CD4-positive, alpha-beta T cell treated with Interferon gamma for 1 hour (primary cell): Measurements from ENCODE around the gene PIP5K1A.

ENCODE experiments used
- DNase-seq: peaks from one replicate; pipeline ENCODE4 v3.0.0-alpha.2; 2020

Gene PIP5K1A

DNA sequence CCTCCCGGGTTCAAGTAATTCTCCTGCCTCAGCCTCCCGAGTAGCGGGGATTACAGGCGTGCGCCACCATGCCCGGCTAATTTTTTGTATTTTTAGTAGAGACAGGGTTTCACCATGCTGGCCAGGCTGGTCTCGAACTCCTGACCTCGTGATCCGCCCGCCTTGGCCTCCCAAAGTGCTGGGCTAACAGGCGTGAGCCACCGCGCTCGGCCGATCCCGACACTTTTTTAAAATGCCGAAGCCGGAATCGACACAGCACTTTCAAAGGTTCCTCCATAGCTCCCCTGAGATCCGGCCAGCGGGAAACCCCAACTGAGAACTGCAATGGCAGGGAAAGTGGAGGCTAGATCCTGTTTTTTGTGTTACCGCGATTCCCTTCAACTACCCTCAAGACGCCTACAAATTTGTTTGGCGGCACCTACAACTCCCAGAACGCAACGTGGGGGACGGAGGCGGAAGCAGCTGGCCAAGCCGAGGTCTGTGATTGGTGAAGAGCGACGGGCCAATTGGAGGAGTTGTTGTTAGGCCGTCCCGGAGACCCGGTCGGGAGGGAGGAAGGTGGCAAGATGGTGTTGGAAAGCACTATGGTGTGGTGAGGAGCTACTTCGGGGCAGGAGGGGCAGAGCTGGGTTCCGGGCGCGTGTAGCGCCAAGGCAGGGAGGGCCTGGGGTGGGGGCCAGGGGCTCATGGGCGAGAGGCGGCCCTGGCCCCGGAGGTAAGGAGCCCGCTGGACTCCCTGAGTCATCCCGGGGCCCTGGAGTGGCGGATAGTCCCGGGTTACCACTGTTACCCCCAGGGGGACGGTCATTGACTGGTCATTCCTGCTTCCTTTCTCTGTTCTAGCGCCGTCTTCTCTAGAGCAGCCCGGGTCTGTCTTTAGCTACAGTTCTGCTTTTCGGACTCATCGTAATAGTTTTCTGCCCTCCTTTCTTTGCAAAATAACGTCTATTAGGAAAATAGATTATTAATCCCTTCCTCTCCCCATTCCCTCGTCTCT is 56.2 kb downstream of the PIP5K1A start, which contains the start of gene PSMD4:
PSMD4 (plus strand) TSS at position 518 of the 997 bp plus-strand sequence; CDS start at position 567, 49 bp downstream.
- DNase-seq: peak; percentile 95

DNA sequence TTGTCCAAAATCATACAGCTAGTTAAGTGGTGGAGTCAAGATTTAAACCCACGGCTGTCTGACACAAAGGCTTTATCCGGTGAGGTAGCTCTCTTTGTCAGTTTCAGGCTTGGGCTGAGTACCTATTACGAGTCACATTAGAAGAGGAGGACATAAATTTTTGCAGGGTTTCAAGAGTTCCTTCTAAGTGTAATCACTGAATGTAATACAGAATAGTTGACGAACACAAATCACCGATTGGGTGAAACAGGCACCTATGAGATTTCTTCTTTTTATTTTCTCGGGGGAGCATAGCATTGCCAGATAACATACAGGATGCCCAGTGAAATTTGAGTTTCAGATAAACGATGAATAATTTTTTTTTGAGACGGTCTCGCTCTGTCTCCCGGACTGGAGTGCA is 57.0 kb downstream of the PIP5K1A start:
- DNase-seq: no peak

DNA sequence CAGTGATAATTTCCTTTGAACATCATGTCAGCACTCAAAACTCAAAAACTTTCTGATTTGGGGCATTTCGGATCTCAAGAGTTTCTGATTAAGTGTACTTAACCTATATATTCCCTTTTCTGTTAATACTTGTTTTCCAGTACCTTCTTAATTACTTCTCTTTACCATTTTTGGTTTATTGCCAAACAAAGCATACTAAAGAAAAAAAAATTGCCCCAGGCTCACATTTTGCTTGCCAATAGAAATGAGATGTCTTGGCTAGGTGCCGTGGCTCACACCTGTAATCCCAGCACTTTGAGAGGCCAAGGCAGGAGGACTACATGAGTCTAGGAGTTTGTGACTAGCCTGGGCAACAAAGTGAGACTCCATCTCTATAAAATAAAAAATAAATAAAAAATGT is 61.0 kb downstream of the PIP5K1A start:
- no peak for DNase-seq

DNA sequence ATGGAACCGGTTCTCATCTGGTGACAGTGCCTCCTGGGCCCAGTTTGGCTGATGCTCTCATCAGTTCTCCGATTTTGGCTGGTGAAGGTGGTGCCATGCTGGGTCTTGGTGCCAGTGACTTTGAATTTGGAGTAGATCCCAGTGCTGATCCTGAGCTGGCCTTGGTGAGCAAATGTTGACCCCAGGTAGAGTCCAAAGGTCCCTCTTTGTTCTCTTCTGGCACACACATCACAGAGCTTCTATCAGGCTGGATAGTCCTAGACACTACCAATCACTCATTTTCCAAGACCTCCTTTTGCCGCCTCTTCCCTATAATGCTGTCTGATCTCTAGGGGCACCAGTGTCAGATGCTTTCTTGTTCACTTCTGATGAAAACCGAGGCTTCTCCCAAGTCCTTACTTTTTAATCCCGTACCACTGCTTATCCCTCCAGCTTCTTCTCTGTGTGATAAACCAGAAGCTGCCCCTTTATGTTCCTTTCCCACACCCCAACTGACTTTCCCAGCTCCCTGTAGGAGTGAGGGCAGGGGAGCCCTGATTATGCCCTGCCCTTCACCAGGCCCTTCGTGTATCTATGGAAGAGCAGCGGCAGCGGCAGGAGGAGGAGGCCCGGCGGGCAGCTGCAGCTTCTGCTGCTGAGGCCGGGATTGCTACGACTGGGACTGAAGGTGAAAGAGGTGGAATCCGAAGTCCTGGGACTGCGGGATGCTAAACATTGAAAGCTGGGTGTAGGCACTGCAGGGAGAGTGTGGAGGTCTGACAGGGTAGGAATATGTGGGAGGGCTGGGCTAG is 67.3 kb downstream of the PIP5K1A start:
- DNase-seq: no peak

DNA sequence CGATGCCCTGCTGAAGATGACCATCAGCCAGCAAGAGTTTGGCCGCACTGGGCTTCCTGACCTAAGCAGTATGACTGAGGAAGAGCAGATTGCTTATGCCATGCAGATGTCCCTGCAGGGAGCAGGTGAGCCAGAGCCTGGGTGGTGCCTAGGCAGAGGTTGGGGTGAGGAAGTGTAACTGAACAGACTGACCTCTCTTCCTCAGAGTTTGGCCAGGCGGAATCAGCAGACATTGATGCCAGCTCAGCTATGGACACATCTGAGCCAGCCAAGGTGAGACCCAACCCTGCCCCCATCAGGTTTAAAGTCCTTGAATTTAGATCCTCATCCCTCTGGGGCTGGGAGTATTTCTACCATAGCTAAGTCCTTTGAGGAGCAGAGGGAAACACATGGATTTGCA is 68.0 kb downstream of the PIP5K1A start:
- no peak for DNase-seq

DNA sequence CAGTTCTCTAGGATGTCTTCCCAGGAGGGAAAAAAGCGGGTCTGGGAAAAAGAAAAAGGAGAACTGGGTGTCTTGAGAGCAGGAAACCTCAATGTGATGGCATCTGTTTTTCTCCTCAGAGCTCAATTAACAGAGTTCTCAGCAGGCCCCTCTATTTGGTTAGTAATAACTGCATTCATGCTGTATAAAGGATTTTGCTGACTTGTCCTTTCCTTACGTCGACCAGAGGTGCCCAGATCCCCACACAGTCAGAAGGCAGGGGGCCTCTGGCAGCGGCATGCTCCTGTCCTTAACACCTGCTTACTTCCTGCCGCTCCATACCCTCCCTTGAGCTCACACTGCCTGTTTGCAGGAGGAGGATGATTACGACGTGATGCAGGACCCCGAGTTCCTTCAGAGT is 68.5 kb downstream of the PIP5K1A start:
- DNase-seq: no peak

DNA sequence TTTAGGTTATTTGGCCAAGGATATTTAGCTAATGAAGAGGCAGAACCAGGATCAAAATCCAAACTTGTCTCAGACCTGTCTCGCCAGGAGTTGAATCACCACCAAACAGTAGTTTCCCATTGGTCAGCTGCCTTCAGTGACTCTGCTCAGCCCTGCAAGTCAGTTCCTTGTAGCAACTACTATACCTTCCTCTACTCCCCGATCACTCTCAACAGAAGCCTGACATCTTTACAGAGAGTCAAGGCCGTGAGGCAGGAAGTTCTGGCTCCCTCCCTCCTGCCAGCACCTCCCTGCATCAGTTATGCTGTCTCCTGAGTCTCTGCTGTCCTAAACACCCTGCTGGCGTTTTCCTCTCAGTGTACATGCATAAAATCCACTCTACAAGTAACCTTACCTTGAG is 69.4 kb downstream of the PIP5K1A start:
- no peak for DNase-seq

DNA sequence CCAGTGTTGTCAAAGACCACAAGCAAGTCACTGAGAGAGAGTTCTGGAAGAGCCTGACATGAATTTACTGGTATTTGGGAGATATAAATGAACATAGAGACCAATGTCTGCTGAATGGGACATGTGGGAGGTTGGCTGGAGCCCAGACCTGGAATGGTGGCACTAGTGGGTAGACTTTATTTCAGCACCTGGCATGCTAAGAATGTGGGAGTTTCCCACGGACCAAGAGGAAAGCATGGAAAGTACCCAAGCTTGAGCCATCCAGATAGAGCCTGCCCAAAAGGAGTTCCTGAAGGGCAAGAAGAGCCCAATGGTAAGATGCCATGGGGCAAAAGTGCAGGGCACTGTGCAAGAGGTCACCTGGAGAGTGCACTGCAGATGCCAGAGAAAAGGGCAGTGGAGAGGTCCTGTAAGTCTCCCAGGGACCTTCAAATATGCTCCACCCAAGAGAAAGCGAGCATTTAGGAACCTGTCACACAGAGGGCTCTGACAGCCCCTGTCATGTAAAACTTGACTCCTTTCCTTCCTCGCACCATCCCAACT is 75.6 kb downstream of the PIP5K1A start:
- DNase-seq: no peak

DNA sequence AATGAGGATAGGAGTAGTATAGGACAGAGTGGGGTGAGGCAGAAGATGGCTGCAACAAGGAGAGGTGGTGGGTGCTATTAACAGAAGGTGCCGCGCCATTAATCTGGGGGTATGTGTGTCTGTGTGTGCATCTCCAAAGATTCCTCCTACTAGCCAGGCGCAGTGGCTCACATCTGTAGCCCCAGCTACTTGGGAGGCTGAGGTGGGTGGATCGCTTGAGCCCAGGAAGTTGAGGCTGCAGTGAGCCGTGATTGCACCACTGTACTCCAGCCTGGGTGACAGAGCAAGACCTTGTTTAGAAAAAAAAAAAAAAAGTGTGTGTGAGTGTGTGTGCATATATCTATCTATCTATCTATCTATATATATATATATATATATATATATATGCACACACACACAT is 77.0 kb downstream of the PIP5K1A start:
- DNase-seq: peak; percentile 23

DNA sequence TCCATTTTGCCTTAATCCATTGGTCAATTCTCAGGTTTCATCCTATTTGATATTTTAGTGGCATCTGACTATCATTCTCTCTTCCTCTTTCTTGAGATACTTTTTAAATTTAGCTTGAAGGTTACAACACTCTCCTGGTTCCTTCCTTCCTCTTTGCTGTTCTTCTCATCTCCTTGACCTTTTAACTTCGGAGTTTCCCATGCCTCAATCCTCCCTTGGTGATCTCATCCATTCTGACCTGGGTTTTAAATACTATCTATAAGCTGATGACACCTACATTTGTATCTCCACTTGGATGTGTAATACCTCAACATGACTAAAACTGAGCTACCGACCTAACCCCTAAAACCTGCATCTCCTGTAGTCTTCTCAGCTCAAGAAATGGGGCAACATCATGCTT is 78.9 kb downstream of the PIP5K1A start:
- peak; percentile 13 for DNase-seq

DNA sequence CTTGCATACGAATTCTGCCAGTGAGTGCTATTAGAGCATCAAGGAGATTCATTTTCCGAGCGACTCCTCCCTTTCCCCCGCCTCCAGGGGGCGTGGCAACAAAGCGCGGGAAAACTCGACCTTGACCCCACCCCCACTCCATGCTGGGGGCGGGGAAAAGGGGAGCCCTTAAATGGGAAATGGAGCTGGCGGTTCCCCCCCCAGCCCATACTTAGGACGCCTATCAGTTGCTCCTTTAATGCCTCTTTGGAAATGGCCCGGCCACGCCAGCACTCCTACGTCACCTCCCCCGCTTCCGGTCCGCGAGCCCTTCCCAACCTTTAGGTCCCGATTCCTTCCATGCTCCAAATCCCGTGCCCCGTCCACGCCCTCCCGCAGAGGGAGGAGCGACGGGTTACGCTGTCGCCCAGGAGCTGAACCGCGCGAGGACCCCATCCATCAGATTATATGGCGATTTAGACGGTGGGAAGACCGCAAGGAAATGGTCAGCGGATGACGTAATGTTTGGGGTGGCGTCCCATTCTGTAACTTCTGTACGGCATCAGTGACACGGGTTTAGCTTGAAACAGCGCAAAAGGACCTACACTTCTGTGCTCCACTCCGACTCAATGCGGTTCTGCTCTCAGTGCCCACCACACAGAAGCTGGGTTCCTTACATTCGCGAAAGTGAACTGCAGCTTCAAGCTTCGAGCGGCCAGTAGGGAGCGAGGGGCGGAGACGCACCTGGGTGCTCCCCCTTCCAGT is 83.0 kb downstream of the PIP5K1A start:
- DNase-seq: peak; percentile 92

DNA sequence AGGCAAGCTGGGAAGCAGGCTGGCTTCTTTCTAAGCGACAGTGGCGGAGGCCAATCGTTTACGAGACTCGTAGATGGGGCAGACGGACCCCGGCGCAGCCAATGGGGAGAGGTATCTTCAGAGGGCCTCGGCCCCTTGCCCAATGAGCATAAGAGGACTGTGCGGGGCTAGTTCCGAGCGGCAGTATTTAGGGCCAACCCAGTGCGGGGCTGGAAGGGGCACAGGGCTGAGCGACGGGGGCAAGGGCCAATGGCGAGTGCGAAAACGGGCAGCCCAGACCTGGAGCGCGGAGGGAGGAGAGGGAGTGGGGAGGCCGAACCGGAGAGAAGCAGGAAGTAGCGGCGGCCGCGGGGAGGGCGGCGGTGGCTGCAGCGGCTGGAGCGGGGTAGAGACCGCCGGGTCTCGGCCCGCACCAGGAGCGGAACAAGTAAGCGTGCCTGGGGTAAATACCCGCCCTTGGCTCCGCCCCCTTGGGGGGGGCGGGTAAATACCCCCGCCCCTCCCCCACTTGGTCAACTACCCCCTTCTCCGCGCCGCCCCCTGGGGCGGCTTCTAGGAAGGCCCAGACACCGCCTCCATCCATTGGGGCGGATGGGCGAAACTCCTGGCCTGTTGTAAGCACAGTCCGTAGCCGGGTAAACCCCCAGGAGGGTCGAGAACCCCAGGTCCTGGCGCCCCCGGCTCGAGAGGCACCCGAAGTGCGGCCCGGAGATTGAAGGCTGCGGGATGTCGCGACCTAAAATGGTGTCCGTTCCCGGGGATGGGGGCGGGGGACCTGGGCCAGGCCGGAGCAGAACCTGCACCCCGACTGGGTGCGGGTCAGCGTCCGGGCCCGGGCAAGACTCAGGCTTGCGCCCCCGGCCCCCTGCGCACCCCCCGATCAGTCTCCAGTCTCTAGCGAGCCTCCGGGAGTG is 83.9 kb downstream of the PIP5K1A start, which contains the start of gene ZNF687:
ZNF687 (plus strand) TSS at position 331 of the 914 bp plus-strand sequence. CDS start 3,993 bp downstream, outside the sequence.
- DNase-seq: peak; percentile 100

DNA sequence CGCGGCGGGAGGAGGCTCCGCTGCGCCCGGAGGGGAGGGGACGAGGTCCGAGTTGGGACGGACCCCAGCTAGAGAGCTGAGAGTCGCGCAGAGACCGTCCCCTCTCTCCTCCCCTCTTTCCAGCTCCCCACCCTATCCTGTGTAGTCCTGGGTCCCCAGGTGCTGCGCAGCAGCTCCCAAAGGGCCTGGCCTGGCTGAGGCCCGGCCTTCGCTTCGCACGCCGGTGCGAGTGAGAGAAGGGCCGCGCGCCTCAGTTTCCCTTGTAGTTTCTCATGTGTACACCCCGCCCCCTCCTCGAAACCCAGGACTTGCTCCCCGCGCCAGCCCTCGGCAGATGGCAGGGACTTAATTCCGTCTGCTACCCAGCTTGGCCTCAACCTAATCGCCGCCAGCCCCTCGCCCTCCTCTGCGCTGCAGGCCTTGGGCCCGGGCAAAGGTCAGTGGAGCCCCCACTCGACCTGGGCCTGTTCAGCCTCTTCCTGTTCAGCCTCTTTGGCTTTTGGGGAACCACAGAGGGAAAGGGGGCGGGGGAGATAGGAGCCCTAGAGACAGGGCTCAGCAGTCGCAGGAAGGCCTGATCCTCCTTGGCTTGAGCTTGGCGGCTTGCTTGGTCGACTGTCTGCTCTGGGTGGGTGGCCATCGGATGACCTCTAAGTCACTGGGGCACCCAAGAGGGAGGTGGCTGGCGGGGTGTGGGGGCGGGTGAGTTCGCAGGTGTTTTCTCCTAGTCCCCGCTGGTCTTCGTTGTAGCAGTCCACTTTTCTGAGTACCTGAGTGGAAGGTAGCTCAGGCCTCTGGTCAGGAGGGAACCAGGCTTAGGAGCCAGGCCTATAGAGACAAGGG is 84.8 kb downstream of the PIP5K1A start:
- DNase-seq: peak; percentile 31

DNA sequence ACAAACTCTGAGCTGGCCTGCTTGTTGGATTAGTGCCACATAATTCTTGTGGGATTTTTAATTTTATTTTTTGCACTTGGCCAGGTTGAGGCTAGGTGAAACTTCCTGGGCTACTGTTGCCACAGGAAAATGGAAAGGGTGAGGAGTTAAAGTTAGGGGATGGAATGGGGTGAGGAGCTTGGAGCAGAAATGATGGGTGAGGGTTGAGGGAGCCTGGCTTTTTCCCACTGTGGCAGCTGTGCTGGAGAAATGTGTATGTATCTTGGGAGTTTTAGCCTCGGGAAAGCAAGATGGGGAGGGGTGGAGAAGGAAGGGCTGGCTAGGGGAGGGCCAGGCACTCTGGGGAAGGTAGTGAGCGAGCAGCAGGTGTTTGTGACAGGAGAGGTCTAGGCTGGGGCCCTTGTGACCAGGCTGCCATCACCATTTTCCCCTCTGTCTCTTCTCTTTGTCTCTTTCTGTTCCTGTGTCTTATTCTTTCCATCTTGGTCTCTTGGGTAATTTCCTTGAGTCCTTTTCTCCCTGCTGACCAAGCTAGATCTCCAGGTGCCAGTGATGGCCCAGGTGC is 85.7 kb downstream of the PIP5K1A start:
- DNase-seq: no peak

DNA sequence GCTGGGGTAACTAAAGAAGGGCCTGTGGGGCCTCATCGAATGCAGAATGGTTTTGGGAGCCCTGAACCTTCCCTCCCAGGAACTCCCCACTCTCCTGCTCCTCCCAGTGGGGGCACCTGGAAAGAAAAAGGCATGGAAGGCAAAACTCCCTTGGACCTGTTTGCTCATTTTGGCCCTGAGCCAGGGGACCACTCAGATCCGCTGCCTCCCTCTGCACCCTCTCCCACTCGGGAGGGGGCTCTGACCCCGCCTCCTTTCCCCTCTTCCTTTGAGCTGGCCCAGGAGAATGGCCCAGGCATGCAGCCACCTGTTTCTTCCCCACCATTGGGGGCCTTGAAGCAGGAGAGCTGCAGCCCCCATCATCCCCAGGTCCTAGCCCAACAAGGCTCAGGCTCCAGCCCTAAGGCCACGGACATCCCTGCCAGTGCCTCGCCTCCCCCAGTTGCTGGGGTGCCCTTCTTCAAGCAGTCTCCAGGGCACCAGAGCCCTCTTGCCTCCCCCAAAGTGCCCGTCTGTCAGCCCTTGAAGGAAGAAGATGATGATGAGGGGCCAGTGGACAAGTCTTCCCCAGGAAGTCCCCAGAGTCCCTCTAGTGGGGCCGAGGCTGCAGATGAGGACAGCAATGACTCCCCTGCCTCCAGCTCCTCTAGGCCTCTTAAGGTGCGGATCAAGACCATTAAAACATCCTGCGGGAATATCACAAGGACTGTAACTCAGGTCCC is 88.4 kb downstream of the PIP5K1A start:
- DNase-seq: no peak

DNA sequence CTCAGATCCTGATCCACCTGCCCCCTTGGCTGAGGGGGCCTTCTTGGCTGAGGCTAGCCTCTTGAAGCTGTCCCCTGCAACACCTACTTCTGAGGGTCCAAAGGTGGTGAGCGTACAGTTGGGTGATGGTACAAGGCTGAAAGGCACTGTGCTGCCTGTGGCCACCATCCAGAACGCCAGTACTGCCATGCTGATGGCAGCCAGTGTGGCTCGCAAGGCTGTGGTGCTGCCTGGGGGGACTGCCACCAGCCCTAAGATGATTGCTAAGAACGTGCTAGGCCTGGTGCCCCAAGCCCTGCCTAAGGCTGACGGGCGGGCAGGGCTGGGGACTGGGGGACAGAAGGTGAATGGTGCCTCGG is 89.0 kb downstream of the PIP5K1A start:
- DNase-seq: no peak

DNA sequence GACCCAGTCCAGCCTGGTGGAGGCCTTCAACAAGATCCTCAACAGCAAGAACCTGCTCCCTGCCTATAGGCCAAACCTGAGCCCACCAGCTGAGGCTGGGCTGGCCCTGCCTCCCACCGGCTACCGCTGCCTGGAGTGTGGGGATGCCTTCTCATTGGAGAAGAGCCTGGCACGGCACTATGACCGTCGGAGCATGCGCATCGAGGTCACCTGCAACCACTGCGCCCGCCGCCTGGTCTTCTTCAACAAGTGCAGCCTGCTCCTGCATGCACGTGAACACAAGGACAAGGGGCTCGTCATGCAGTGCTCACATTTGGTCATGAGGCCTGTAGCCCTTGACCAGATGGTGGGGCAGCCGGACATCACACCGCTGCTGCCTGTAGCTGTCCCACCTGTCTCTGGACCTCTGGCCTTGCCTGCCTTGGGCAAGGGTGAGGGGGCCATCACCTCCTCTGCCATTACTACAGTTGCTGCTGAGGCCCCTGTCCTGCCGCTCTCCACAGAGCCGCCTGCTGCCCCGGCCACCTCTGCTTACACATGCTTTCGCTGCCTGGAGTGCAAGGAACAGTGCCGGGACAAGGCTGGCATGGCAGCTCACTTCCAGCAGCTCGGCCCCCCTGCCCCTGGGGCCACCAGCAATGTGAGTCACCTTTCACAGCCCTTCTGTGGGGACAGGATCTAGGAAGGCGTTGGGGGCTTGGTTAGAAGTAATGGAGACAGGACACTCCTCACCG is 89.6 kb downstream of the PIP5K1A start:
- no peak for DNase-seq

DNA sequence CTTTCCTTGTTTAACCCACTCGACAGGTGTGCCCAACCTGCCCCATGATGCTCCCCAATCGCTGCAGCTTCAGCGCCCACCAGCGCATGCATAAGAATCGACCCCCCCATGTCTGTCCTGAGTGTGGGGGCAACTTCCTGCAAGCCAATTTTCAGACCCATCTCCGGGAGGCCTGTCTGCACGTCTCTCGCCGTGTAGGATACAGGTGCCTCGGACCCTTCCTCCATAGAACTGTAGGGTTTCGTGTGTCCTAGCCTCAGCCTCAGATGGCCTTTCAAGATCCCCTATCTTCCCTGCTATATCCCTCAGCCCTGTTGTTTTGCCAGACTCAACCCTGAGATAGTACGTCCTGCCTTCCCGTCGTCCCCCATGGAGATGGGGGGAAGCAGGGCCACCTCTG is 90.2 kb downstream of the PIP5K1A start:
- DNase-seq: no peak
